ENCODE results near the gene WDR44.

- TF ChIP-seq REST (IDR thresholded peaks at IDR 0.05; ENCODE audit: low read depth) (no peak), TCF12 (IDR thresholded peaks at IDR 0.05; ENCODE audit: low read depth) (no peak), EGR1 (IDR thresholded peaks at IDR 0.05) (no peak), YY1 (IDR thresholded peaks at IDR 0.05; ENCODE audit: low read depth) (no peak), EP300 (IDR thresholded peaks at IDR 0.05; ENCODE audit: borderline replicate concordance) (no peak), TEAD4 (IDR thresholded peaks at IDR 0.05) (no peak)
Observed at GRCh38 chrX:118484216-118484903, 138.5 kb downstream of the WDR44 start.

All from Ishikawa (cell line).